Vagina (tissue), 2 donors: ENCODE results near the gene SCRT2.

Experiments
- CTCF ChIP-seq, 3 experiments: fragments of 450-650 bp in 2 of 3; fragments of 200-600 bp in 1 of 3; sonication (generic) in 1 of 3; IDR thresholded peaks; one replicate each; pipeline ENCODE4 v1.5.1; 2017 to 2019; ENCODE audit warnings: antibody characterized with exemption in 3 of 3, mild to moderate bottlenecking in 2 of 3, moderate library complexity in 2 of 3
- POLR2A ChIP-seq, 2 donors: fragments of 450-650 bp; IDR thresholded peaks; one replicate each; pipeline ENCODE4 v1.6.1; 2017; ENCODE audit warnings: antibody characterized with exemption in 2 of 2, mild to moderate bottlenecking in 2 of 2, moderate library complexity in 2 of 2

- TF ChIP-seq CTCF (IDR thresholded peaks at IDR 0.05) (no peak), POLR2A (IDR thresholded peaks at IDR 0.05) (no peak)
Measured at GRCh38 chr20:652615-653109, 22.9 kb downstream of the SCRT2 start.
